HL-60/S4 treated with phorbol 12-myristate 13-acetate at 8.2 ng/mL for 4 days and 3 days (cell line): Measurements from ENCODE around the gene SLC12A6.
"Not testable (repeated sequence)": the region's sequence is repeated elsewhere in the genome, so short reads cannot be mapped to it uniquely, and the experiment has no call there.

ENCODE experiments used
- in situ Hi-C: fragments of 300-500 bp; cut with MboI; formaldehyde crosslinking; loops from 2 replicates; pipeline ENCODE4 v1.15.0; 2022; ENCODE audit warnings: low sequenced_read_pairs

SLC12A6 gene

DNA sequence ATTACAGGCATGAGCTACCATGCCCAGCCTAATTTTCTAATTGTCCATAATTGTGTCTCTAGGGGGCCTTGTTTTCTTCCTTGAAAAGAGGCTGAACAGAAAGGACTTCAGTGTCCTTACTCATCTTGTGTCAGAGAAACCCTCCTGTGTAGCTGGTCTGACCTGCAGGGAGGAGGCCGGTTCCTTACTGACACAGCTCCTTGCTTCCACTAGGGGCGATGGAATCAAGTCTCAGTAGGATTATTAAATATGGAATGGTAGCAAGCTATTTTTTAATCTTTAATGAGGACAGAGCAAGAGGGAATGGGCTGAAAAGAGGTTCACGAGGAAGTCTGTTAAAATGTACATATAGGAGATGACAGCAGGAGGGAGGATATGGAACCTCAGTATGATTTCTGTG lies 20.8 kb upstream of the SLC12A6 start:
- in situ Hi-C loops, result no loop called here

DNA sequence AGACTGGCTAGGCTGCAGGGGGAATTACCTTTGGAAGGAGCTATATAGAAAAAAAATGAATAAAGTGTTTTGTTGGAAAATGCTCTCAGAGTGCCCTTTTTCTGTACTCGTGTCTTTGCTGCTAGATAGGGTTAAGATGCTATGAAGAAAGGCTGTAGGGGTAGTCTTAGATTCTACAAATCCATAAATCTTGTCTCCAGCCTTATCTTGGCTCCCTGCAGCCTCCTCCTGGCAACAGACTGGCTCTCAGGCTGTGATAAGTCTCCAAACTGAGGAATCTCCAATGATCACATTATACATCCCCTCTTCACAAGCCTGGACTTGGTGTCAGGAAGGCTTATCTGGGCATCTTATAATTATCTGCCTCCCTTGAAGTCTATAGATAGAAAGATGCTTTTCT lies 20.1 kb upstream of the SLC12A6 start:
- in situ Hi-C loops, result no loop called here

DNA sequence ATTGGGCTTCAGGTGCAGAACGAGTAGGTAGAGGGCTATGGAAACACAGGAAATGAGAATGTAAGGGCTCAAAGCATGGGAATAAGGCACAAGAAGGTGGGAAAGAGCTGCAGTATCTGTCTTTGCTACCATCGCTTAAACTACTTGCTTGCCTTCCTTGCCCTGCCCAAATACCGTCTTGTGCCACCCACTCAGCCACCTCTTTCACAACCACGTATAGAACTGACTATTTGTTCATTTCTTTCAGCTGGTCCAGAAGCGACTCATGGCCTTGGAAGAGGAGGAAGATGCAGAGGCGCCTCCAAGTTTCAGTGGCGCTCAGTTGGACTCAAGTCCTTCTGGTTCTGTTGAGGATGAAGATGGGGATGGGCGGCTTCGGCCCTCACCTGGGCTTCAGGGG lies 17.7 kb upstream of the SLC12A6 start:
- in situ Hi-C loops, result no loop called here

DNA sequence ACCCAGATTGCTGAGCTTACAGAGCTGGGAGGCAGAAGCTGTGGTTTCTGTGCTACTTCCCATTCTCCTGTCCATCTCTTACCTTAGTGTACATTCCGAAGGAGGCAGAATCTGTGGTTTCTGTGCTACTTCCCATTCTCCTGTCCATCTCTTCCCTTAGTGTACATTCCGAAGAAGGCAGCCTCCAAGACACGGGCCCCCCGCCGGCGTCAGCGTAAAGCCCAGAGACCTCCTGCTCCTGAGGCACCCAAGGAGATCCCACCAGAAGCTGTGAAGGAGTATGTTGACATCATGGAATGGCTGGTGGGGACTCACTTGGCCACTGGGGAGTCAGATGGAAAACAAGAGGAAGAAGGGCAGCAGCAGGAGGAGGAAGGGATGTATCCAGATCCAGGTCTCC lies 16.7 kb upstream of the SLC12A6 start:
- in situ Hi-C loops, result no loop called here

DNA sequence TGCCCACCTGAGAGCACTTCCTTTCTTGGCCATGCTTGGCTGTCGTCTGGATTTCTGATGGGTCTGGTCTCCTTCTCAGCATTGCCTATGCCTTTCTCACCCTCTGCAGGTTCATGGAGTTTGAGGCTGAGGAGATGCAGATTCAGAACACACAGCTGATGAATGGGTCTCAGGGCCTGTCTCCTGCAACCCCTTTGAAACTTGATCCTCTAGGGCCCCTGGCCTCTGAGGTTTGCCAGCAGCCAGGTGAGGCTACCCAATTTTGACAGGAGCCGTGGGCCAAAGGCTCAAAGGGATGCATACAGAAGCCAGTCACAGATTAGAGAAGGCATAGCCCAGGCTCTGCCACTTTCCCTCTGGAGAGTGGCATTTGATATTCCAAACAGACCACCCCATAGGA lies 16.0 kb upstream of the SLC12A6 start:
- in situ Hi-C loops, result no loop called here

DNA sequence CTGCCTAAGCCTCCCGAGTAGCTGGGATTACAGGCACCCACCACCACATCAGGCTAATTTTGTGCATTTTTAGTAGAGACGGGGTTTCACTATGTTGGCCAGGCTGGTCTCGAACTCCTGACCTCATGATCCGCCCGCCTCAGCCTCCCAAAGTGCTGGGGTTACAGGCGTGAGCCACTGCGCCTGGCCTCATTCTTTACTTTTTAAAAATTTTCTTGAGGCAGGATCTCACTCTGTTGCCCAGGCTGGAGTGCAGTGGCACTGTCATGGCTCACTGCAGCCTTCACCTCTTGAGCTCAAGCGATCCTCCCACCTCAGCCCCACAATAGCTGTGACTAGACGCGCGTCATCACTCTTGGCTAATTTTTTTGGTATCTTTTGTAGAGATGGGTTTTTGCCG lies 15.4 kb upstream of the SLC12A6 start:
- in situ Hi-C loops, result not testable (repeated sequence)

DNA sequence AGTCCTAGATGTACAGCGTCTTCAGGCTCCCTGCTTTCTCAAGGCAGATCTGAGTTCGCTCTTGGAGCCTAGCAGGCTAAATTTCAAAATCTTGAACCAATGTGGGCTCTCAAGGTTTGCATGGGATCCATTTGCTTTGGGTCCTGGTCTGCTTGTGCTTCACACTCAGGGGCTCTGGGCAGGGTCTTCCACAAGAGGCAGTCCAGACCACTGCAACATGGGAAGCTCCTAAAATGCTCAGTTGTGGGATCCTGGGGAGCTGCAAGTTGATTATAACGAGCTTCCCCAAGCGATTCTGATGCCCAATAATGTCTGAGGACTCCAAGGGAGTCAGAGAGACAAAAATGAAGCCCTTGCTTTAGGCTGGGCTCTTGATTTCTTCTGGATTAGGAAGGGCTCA lies 12.2 kb upstream of the SLC12A6 start:
- in situ Hi-C loops, result no loop called here

DNA sequence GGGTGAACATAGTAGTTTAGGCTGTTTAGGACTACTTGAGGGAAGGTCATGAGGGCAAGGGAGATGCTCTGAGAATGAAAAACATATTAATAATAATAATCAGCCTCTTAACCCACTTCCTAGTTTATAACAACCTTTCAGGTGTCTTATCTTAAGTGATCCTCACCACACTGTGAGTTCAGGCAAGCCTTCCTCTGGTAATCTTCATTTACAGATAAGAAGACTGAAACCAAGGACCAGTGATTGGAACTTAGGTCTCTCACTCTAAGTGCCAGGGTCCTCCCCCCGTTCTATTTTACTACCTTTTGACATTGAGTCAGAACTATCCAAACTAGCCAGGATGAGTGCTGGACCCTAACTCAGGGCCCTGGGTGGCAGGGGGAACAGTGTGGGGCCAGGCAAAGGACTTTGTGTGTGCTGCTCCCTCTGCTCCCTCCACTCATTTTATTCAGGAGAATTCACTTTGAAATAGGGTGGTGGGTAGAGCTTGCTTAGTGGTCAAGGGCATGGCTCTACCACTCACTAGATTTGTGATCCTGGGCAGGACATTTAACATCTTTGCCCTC lies 11.2 kb upstream of the SLC12A6 start:
- in situ Hi-C loops, result no loop called here

DNA sequence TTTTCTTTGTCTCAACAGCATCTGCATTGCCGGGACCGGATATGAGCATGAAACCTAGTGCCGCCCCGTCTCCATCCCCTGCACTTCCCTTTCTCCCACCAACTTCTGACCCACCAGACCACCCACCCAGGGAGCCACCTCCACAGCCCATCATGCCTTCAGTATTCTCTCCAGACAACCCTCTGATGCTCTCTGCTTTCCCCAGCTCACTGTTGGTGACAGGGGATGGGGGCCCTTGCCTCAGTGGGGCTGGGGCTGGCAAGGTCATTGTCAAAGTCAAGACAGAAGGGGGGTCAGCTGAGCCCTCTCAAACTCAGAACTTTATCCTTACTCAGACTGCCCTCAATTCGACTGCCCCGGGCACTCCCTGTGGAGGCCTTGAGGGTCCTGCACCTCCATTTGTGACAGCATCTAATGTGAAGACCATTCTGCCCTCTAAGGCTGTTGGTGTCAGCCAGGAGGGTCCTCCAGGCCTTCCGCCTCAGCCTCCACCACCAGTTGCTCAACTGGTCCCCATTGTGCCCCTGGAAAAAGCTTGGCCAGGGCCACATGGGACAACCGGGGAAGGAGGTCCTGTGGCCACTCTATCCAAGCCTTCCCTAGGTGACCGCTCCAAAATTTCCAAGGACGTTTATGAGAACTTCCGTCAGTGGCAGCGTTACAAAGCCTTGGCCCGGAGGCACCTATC lies 10.5 kb upstream of the SLC12A6 start:
- in situ Hi-C loops, result no loop called here

DNA sequence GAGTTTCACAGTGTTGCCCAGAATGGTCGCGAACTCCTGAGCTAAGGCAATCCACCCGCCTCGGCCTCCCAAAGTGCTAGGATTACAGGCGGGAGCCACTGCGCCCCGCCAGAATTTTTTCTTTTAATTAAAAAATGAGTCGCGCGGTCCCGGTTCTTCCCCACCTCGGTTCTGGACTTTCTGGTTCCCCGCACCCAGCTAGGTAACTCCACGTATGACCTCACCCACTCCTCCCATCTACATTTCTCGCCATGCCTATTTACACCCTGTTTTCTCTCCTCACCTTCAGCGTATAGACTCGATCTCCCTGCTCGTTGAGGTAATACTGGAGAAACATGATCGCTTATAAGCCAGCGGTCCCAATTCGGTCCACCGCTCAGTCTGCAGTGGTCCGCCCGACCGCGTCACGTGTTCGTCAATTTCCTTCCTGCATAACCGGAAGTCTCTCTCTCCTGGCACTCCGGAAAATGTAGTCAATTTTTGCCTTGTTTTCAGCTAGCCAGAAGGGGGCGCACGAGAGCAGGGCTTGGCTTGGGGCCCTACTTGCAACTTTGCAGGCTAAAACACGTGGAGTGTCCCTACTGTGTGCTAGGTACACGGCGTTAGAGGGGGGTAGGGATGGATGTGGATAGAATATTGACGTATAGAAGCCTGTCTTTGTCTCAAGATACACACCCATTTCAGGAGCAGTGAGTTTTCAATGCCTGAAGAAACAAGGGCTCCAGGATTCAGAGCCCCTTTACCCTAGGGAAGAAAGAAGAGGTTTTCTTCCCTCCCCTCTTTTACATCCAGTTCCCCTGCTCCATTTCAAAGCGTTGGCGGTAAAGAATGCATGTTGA lies 5.4 kb upstream of the SLC12A6 start, which contains the start of the genes NOP10 and NUTM1:
Gene NOP10 (minus strand): TSS at position 400 of the 839 bp plus-strand sequence. CDS start 63 bp downstream, at position 337.
Gene NUTM1 (plus strand): TSS at position 579 of the 839 bp plus-strand sequence. CDS start 382 bp downstream, outside the sequence.
- in situ Hi-C loops, result no loop called here

DNA sequence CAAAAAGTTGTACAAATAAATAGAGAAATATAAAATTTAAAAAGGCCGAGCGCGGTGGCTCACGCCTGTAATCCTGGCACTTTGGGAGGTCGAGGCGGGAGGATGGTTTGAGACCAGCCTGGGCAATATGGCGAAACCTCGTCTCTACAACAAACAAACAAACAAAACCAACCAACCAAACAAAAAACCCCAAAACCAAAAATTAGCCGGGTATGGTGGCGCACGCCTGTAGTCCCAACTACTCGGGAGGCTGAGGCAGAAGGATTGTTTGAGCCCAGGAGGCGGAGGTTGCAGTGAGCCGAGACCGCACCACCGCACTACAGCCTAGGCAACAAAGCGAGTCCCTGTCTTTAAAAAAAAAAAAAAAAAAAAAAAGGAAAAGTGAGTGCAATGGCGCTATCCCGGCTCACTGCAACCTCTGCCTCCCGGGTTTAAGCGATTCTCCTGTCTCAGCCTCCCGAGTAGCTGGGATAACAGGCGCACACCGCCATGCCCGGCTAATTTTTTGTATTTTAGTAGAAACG lies 4.7 kb upstream of the SLC12A6 start:
- in situ Hi-C loops, result not testable (repeated sequence)

DNA sequence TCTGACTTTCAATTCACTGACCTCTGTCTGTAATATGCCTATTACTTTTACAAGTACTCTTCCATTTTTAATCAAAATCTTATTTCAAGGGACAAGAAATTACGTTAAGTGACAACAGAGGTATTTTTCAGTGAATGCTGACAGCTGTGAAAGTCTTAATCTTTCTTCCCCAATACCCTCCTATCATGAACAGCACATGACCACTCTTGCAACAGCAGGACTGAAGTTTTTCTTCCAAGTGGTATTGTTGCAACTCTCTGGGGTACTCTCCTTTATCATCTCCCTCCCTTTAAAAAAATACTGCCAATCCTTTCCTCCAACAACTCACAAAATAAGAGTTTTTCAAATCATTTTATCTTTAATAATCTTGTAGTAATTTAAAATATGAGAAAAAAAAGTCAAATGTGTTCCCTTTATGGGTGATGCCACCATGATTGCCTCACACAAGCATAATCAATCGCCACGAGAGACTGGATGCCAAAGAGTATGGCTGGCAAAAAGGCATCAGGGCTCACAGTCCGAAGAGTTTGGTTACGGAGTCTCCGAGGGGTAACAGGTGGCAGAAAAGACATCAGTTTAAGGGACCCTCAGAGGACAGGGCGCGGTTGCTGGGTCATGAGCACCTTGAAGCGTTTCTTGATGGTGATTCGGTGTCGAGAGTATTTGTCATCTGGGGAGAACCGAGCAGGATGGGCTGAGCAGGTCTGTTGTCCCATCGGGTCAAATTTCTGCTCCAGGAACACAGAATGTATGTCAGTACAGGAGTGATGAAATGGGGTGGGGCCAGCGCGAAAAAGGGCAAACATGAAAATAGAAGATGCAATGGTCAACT lies 4.0 kb upstream of the SLC12A6 start:
- in situ Hi-C loops, result no loop called here

DNA sequence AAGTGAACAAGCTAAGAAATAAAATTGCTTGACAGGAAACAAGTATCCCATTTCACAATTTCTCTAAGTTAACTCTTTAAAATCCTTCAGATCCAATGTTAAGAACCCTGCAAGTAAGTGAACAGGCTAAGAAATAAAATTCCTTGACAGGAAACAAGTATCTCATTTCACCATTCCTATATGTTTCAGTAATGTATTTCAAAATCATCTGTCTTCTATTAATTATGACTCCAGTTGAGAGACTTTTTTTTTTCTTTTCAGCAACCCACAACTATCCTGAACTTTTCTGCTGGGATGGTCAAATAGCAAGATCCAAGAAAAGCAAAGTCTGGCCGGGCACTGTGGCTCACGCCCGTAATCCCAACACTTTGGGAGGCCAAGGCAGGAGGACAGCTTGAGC lies 2.4 kb upstream of the SLC12A6 start:
- in situ Hi-C loops, result no loop called here

DNA sequence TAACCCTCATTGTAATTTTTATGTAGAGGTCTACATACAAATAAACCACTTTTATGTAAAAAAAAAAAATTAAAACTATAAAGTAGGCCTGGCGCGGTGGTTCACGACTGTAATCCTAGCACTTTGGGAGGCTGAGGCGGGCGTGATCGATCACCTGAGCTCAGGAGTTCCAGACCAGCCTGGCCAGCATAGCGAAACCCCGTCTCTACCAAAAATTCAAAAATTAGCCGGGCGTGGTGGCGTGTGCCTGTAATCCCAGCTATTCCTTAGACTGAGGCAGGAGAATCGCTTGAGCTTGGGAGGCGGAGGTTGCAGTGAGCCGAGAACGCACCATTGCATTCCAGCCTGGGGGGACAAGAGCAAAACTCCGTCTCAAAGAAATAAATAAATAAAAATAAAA lies 766 bp upstream of the SLC12A6 start:
- in situ Hi-C loops, result no loop called here

DNA sequence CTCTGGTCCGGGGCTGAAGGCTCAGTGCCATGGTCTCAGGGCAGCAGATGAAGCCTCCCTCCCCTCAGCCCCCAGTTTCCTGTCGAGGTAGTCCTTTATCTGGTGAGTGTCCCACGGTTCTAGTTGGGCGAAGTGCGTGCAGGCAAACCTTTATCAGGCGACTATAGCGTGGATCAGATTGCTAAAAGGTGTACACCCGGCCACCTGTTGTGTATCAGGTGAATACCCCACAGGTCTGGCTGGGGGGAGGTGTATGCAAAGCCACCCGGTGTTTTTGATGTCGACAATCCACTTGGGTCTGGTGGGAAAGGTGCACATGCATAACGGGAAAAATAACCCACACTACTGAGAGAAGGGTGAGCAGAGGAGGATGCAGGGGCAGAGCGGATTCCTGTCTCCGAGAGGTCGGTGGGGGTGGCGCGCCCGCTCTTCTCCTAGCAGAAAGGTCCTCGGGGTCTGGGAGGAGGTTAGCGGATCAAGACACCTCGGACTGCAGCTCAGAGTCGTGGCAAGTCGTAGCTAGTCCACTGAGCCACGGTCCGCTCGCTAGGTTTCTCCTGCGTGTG lies 507 bp downstream of the SLC12A6 start:
- in situ Hi-C loops, result no loop called here

DNA sequence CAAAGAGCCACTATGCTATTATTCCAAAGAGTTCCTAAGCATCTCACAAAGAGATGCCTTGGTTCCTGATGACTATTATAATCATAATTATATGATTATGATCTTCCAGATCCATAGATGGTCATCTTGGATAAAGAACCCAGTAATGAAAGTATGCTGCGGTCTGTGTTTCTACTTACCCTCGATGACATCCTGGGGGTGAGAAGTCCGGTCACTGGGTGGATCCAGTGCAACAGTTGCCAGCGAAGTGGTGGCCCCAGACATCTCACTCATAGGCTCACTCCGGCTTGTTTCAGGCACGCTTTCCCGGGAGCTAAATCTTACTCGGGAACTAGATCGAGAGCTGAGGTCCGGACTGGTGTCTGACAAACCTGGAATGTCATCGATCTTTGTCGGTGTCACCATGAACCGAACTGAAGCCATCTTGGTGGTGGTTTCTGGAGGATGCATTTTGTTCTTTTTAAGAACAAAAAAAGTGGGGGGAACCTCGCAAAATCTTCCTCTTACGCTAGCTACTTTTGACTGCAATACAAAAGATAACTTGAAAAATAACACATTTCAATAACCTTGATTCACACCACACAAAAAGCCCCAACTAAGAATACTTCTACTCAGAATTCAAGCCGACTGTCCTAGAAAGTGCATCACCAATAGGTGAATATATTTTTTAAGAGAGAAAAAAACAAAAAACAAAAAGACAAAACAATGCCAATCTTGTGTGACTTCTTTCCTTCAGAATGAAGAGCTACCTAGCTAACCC lies 1.2 kb downstream of the SLC12A6 start:
- in situ Hi-C loops, result no loop called here

DNA sequence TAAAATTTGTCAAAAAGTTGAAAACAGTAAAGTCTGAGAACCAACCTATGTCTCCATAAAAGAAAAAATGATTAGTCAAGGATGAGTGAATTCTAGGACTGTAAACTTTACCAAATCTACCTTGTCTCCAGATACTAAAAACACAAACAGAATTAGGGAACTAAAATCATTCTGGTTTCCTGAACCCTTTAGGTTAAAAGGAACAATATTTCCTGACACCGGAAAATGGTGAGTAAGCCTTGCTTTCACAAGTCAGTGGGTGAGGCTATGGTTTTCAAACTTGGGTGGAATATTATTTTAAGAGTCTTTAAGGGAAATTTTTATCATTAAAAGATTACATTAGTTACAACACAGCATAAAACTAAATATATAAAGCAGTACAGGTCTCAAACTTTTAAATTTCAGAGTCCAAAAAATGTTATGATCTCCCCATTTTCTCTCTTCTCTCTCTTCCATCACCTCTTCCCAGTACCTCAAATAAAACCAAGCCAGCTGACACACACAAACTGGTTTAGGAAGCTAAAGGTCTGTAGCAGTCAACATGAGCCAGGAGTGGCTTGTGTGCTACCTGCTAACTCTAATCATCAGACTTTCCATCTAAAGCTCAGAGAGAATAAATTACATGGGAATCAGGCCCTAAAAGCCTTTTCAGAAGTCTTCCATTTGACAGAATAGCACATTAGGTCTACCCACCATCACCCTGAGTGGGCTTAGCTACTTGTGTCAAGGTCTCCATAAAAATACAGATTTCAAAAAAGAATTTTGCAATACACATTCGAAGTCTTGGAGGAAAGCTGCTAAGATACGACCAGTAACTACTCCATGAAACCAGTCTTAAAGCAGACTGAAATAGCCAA lies 2.2 kb downstream of the SLC12A6 start:
- in situ Hi-C loops, result no loop called here

DNA sequence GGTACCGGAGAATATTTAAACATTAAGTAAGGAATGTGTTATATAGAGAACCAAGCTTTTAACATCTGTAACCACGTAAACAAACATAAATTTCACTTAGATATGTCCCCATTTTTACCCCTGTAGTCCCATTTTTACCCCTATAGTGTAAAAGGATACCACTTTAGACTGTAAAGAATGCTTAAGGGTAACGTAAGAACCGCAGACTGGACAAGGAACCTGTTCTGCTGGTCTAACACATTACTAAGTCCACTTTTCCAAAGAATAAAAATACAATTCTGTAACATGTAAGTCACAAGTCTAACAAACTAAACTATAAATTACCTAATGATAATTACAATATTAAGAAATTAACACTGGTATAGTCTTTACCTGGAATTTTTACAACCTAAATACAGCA lies 2.9 kb downstream of the SLC12A6 start:
- in situ Hi-C loops, result no loop called here
